Activated naive CD4-positive, alpha-beta T cell (primary cell): ENCODE measurements around the gene FADS3.

ENCODE experiments used
- DNase-seq, 4 experiments: peaks; one replicate each; lab custom pipeline; 2025; lab: John Stamatoyannopoulos, UW

Gene FADS3

DNA sequence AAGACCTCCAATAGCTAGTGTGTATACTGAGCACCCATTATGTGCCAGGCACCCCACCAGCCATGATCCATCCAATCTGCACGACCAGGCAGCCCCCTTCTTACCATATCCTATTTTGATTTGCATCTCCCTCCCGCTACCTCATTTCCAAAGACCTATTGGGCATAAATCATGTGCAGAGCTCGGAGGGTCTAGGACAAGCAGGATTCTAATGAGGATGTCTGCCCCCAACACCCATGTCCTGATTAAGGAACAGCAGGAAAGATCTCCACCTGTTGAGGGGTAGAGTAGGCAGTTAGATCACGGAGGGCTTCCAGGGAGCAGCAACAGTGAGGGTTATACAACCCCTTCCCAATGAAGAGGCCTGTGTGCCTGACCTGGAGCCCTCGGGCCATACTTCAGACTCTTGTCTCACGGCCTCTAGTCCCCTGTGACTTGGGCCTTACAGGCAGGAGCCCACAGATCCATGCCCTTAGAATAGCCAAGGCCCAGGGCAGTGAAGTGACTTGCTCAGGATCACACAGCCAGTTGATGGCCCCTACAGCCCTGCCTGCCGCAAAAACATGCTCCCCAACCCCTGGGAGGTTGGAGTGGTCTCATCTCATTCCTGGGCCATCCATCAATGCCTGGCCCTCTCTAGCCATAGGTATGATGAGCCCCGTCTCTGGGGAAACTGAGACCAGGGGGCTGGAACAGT is 22.5 kb upstream of the FADS3 start:
- DNase-seq = no peak

DNA sequence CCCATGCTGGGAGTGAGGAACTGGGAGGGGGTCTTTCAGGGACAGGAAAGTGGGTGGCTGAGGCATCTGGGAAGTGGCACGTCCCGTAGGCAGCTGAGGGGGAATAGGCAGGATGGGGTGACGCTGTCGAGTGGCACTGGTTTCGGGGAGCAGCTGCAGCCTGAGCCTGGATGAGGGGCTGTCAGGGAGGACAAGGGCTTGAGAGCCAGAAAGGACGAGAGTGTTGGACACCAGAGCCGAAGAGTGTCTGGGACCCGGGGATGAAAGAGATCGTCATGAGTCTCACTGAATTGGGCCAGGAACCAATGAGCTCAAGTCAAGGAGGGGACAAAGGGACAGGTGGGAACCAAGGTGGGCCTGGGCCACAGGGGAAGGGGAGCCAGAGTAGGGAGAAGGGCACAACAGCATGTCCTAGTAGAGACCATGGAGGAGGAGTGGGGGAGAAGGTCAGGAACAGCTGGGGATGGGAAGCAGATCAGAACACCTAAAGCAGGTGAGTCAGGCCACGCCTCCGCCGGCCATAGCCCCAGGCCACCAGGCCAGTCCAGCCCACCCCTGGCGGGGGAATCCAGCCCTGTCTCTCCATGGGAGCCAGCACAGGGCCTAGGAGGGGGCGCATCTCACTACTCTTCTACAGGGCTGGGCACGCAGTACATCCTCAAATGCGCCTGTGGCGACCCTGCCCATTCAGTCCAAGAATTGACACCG is 21.8 kb upstream of the FADS3 start:
- no peak for DNase-seq

DNA sequence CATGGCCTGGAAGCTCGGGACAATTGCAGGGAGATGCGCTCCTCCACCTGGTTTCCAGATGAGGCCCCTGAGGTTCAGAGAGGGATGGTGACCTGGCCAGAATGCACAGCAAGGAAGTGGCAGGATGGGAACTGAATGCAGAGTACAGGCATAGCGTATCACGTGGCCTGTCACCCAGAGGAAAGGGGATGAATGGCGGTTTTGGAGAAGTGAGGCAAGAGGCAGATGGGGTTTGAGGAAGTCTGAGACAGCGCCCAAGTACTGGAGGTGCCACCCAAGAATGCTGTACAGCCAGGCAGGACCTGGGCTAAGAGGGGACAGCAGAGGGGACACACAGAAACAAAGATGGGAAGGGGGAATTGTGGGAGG is 21.2 kb upstream of the FADS3 start:
- no peak for DNase-seq

DNA sequence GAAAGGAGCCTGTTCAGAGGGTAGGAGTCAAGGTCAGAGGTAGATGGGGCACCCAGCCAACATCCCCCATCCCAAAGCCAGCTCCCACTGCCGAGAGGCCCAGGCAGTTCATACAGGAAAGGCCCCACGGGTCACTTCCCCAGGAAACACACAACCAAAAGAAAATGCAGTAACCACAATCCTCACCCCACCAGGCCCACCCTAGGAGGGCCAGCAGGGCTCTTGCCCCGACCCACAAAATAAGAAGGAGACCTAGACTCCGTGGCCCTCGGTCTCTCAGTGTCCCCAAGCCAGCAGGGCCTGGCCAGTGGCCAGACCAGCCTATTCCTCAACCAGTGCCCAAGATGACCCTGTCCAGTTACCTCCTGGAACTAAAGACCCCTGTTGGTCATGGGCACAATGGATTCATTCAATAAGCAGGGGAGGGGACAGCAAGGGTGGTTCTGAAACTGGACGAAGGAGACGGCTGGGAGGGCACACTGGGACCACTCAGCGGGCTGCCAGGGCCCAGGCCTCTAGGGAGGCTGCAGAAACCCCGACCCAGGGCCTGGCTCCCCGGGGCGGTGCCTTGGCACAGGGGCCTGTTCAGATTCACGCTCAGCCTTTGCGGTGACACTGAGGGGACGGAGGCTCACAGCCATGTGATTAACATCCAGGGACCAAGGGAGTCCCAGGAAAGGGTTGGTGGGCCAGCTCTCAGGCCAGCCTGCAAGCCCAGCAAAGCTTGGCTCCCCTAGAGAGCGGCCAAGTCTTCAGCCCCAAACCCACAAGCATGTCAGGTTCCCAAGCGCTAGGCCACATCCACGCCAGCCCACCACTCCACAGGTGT is 20.6 kb upstream of the FADS3 start:
- no peak for DNase-seq

DNA sequence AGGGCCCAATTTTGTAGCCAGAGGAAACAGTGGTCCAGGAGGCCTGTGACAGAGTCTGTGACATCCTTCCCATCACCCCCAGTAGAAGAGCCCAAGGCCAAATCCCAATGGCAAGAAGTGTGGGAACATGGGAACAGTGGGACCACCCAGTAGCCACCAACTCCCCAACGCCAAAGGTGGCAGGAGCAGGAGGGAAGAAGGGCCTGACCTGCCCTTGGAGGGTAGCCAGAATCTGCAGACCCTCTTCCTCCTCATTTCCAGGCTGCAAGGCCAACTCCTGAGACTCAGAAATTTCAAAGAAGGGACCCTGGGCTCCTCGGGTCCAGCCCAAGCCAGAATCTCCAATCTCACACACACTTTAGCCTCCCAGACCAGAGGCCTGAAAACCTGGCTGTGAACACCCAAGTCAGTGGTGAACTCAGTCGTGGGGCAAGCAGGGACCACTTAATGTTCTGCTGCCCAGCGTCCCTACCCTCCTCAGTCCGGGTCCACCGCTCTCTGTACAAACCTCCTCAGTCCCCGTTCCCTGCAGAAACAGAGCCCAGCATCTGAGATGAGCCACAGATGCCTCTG is 19.9 kb upstream of the FADS3 start:
- no peak for DNase-seq

DNA sequence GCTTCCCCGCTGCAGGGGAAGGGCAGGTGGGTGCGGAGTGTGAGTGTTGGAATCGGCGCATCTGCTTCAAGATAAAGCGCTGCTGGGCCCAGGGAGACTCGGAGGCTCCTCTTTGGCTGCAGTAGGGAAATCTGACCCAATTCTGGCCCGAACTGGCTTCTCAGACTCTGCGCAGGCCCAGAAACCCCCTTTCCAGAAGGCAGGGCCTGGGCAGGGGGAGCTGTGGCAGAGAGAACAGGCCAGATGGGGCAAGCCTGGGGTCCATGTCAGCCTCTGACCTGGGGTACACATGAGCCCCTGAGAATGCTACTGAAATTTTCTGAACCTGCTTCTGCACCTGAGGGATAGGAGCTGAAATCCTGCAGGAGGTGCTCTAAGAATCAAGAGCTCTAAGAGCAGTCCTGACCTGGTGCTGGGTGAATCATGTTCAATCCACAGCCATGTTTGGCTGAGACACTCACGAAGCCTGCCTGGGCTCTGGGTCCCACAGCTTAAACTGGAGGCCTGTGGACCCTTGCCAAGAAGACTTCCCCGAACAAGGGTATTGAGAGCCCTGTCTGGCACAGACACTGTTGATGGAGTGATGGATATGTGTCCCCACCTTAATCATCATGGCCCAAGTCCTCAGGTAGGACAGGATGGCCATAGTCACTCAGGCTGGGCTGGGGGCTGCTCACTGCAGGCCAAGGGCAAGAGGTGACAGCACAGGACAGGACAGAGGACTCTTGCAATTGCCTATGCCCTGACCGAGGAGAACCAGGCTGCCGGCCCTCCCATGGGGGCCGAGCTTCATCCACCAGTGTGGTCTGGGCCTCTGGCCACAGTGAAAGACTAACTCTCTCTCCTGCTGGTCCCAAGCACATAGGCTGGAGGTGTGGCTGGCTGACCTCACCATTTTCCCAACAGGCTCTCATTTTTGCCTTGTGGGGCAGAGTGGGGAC is 19.1 kb upstream of the FADS3 start:
- DNase-seq = no peak

DNA sequence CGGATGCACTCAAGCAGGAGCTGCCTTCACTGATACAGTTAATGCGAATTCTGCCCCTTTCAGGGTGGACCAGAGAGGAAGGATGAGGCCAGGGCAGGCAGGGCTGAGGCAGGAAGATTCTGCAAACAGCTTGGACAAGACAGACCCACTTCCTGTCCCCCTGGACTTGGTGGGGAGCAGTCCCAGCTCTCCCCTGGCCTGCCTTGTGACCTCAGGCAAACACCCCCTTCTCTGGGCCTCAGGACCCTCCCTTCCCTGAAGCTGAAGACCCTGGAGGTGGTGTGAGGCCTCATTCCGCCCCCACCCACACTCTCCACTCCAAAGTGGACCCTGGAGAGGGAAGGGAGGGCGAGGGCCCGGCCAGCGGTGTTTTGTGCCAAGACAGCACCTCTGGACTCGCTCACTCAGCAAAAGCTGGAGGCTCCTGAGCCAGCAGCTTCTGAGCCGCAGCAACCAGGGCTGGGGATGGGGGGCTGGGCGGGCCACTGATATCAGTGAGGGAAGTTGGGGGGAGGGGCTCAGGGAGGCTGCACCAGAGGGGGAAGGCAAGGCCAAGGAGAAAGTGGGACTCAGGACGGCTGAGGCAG is 17.5 kb upstream of the FADS3 start:
- DNase-seq = no peak

DNA sequence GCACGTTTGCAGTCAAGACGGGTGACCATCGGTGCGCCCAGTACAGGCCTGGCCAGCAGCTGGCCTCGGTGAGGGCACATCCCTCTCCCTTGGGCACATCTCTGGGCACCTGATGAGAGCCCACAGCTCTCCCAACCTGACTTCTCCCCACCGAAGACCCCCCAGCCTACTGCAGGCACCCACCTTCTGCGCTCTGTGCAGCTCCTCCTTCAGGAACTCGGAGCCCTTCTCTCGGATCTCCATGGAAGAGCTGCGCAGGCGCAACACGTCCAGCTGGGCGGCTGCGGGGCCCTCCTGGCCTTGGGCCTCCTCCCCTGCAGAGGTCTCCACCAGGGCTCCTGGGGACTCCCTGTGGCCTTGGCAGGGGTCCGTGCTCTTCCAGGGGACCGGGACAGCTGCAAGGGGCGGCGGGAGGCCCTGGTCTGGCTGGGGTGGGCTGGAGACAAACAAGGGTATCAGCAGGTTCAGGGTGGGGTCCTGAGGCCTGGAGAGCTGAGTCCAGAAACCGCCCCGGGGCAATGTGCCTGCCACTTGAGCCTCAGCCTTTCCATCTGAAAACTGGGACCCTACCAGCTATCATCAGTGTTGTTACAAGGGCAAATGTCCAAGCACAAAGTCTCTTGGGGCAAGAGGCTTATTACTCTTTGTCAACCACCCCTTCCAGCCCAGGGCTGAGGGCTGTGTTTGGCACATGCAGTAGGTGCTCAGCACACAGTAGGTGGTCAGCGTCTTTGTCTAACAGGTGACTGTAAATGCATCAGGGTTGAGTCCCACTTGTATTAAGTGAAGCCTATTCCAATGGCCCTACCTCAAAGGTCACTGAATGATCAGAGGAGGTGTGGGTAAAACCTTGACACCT is 16.8 kb upstream of the FADS3 start:
- no peak for DNase-seq

DNA sequence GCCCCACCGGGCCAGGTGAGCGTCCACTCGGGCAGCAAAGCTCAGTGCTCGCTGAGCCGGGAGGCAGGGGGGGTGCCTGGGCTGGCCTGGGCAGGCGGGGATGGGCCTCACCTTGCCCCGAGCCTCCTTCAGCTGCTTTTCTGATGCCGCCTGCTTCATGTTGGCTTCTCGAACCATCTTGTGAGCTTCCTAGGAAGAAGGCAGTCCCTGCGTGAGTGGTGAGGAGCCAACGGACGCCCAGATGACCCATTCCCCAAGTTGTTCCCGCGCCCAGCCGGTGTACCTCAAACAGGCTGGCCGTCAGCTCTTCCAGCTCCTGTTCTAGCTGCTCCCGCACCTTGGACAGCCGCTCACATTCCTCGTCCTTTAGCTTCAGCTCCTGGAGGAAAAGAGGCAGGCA is 15.9 kb upstream of the FADS3 start:
- no peak for DNase-seq

DNA sequence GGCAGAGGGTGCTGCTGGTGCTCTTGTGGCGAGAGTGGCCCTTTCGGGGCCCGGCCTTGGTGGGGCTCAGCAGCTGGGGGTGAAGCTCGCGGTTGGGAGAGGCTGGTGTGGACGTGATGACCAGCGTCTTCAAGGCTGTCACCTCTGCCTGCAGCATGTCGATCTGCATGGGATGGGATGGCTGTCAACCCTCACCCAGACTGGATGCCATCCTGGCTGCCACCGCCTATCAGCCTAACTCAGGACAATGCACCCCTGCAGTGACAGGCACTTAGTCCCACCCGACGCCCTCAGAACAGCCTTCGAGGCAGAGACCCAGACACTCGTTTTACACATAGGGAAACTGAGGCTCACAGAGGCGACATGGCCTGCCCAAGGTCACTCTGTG is 15.2 kb upstream of the FADS3 start:
- DNase-seq = no peak

DNA sequence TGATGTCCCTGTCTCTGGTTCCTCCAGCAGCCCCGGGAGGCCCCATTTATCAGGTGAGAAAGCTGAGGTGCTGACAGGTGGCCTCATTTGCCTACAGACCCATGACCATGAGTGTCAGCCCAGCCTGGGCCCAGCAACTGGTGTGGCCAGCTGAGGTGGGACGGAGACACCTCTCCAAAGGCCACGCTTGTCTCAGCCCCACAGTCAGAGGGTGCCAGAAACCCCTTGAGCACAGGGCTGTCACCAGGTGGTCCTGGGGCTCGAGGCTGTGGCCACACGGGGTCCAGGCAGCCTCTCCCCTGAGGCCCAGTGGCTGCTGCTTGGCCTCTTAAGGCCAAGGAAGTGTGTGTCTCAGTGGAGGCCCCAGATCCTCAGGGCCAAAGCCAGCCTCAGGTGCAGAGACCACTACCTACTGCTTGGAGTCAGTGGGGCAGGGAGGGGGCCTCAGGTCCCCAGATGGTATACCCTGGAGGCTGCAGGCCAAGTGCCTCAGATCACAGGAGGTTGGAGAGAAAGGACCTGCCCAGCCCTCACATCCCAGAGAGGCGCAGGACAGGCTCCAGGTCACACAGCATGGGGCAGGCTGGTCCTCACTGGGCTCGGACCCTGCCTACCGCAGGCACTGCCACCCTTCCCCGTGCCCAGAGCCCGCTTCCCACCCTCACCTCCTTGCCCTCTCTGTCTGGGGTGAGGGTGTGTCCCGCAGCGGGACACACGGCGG is 14.6 kb upstream of the FADS3 start:
- no peak for DNase-seq

DNA sequence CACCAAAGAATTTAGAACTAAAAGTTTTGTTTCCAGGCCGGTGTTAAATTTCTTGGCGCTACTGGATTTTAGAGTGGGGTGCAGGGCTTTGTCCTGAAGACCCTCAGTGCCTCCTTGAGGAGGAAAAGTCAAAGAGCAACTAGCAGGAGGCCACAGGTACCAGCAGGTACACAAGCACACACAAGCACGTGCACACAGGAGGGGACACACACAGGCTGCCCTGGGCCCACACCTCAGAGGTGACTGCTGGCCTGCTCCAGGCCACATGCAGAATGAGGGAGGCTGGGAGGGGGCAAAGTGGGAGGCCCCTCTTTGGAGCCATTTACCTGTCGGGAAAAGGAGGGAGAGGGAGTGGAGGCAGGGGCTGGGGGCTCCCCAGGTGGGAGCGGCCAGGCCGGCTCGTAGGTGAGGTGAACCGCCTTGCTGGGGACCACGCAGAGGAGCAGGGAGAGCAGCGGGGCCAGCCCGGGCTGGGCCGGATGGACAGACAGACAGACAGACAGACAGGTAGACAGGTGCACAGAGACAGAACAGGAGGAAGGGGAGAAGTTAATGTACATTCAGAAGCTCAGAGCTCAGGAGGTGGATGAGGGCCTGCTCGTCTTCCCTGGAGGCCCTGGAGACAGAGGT is 13.8 kb upstream of the FADS3 start:
- no peak for DNase-seq

DNA sequence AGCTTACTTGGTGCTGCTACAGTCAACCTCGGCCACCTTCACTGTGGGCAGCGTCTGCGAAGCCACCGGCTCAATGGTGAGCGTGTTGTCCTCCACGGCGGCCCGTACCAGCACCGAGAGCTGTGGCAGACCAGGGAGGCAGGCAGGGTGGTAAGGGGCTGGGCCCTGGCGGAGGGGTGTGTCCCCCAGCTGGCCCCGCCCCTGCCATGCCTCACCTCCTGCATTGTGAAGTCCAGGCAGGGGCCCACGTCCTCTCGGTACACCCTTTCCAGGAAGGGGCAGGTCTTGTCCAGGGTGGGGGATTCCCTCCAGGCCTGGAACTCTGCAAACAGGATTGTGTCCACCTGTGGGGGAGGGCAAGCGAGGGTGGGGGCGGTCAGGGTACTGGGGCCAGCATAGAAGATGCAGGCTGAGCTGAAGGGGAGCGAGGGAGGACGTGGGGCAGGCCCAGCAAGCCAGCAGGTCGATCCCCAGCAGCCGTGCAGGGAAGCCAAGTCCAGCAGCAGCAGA is 13.2 kb upstream of the FADS3 start:
- no peak for DNase-seq

DNA sequence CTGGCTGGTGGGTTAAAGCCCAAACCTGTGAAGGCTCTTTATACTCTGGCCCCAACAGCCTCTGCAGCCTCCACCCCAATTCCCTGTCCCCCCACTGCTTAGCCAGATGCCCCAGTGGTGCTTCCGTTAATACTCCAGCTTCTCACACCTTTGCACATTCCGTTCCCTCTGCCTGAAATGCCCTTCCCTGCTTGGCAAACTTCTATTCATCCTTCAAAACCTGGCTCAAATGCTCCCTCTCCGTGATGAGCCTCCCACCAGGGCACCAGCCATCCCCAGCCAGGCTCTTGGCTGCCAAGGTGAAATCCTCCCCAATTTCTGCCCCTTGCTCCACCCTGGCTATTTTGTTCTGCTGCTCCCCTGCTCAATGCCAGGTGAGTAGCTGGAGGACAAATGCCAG is 12.5 kb upstream of the FADS3 start:
- DNase-seq = no peak

DNA sequence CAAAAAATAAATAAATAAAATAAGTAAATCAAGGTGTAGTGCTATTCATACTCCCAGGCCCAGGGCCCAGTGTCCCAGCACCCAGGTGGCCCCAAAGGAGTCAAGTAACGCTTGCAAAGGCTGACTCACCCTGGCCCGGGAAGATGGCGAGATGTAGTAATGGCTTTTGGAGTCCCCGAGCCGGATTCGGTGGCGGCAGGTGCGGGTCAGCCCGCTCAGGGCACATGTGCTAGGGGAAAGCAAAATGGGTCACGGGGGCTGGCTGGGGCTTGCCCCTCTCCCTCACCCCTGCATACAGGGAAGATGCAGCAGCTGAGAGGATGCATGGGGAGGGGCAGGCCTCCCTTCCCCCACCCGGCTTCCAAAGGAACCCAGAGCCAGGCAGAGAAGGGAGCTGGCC is 11.0 kb upstream of the FADS3 start:
- no peak for DNase-seq

DNA sequence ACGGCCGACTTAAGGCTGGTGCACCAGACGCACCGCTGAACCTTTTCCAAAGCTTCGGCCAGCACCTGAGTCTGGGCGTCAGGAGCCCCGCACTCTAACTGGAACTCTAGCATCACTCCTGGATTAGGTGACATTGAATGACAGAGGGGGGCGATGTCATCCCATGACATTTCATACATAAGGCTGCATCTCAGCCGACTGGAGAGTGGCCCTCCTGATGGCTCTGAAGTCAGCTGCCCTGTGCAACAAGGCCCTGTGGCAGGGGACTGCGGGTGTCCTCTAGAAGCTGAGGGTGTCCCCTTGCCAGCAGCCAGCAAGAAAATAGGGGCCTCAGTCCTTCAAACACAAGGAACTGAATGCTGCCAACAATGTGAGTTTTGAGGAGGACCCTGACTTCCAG is 10.1 kb upstream of the FADS3 start:
- DNase-seq = no peak

DNA sequence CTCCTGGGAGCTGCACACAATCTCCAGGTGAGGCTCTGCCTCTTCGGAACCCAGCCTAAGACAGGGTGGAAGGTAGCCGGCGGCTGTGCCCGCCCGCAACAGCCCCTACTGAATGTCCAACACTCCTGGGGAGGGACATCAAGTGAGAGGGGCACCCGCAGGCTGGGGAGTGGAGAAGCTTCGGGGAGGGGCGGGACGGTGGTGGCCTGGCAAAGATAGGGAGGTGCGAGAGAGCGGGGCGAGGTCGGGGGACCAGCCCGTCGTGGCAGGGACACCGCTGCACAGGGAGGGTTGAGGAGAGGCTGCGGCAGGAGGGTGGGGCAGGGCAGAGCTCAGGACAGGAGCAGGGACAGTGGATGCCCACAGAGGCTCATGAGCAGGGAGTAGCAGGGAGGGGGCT is 8.9 kb upstream of the FADS3 start:
- no peak for DNase-seq

DNA sequence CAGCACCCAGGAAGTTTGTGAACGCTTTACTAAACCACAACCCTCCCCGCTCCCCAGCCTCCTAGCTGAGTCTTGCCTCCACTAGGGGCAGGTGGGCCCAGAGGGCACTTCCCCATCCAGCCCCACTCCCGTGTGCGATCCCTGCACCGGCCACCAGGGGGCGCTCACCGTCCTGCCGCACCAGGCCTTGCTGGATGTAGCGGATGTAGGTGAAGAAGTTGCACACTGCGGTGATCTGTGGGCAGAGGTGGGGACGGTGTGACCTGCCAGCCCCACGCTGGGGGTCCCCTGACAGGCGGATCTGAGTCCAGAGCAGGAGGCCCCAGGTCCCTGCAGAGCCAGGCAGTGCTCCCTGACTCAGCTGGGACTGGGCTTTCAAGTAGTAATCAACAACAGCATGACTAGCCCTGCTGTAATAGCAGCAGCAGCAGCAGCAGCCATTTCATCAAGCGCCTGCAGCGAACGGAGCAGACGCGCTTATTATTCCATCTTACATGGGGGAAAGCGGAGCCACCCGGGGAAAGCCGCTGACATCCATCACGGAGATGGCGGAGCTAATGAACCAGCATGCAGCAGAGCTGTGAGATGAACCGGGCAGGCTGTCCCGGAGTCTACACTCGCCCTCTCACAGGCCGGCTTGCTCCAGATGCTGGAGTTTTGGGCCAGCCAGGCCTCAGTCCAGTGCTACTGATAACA is 7.9 kb upstream of the FADS3 start:
- DNase-seq = peak; percentile 93 to 96 (median 94)
